ENCODE data around the gene TNFSF12.

GRCh38 chr17:7579834-7580603 lies 31.2 kb downstream of the TNFSF12 start:
- no peak for TF ChIP-seq POLR2A (IDR thresholded peaks at IDR 0.05)
- TF ChIP-seq CTCF (IDR thresholded peaks at IDR 0.05) = no peak
